Parathyroid adenoma (tissue), 2 donors: ENCODE results near the gene PCDH9.

Experiments used
- H2AFZ ChIP-seq: fragments of 300-600 bp; sonication (generic); one replicate; pipeline ENCODE4 v1.7.0; 2017; ENCODE audit warnings: antibody characterized with exemption, mild to moderate bottlenecking
- H3K27ac ChIP-seq: fragments of 300-600 bp; sonication (generic); one replicate; pipeline ENCODE4 v1.7.0; 2017
- H3K27me3 ChIP-seq: fragments of 300-600 bp; sonication (generic); one replicate; pipeline ENCODE4 v1.7.0; 2017; ENCODE audit warnings: low read length; ENCODE audit not compliant: control insufficient read depth, insufficient read depth
- H3K36me3 ChIP-seq: fragments of 300-600 bp; sonication (generic); one replicate; pipeline ENCODE4 v1.7.0; 2017; ENCODE audit warnings: low read length; ENCODE audit not compliant: control insufficient read depth, insufficient read depth
- H3K4me1 ChIP-seq: fragments of 300-600 bp; sonication (generic); one replicate; pipeline ENCODE4 v1.7.0; 2017; ENCODE audit warnings: control low read depth
- H3K4me2 ChIP-seq: fragments of 300-600 bp; sonication (generic); one replicate; pipeline ENCODE4 v1.7.0; 2017; ENCODE audit warnings: low read length
- H3K4me3 ChIP-seq: fragments of 300-600 bp; sonication (generic); one replicate; pipeline ENCODE4 v1.7.0; 2017; ENCODE audit warnings: low read depth, low read length
- H3K79me2 ChIP-seq: fragments of 300-600 bp; sonication (generic); one replicate; pipeline ENCODE4 v1.7.0; 2017; ENCODE audit warnings: control low read depth
- H3K9ac ChIP-seq: fragments of 300-600 bp; sonication (generic); one replicate; pipeline ENCODE4 v1.7.0; 2017; ENCODE audit warnings: mild to moderate bottlenecking
- H3K9me3 ChIP-seq: fragments of 300-600 bp; sonication (generic); one replicate; pipeline ENCODE4 v1.7.0; 2017; ENCODE audit warnings: low read length; ENCODE audit not compliant: control insufficient read depth
- TF ChIP-seq, protein P1 (sequence below): fragments of 300-600 bp; sonication (generic); IDR thresholded peaks from one replicate; pipeline ENCODE4 v1.7.0; 2017; ENCODE audit warnings: antibody characterized with exemption, mild to moderate bottlenecking
- donor health status: primary hyperparathyroidism.

The PCDH9 gene

DNA sequence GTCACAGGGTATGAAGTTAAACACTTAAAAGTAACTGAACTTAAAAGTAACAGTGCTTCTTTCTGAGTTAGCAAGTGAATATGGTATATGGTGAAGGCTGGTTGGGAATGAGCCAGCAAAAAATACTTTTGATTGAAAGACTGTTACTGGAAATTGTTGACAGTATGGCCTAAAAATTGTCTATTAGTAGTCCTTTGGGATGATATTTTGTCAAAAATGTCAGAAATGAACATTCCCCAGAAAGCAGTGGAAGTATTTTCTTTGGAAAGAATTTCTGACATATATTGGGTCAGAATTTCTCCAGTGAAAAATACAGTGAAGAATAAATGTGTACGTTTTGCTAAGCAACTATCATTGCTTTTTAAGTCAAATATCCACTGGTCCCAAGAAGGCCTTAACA lies 860.5 kb downstream of the PCDH9 start:
- H2AFZ ChIP-seq, result no peak overlapping the region
- no peaks in the 10 kb centered on the region for H3K36me3 ChIP-seq
- no peak overlapping the region for H3K4me2 ChIP-seq
- no peak overlapping the region for H3K4me3 ChIP-seq
- no peak overlapping the region for H3K9ac ChIP-seq
- H3K27me3 ChIP-seq, result no peaks in the 10 kb centered on the region
- no peaks in the 10 kb centered on the region for H3K9me3 ChIP-seq
- no peaks in the 10 kb centered on the region for H3K4me1 ChIP-seq
- H3K27ac ChIP-seq, result no peak overlapping the region
- TF ChIP-seq, protein P1, sequence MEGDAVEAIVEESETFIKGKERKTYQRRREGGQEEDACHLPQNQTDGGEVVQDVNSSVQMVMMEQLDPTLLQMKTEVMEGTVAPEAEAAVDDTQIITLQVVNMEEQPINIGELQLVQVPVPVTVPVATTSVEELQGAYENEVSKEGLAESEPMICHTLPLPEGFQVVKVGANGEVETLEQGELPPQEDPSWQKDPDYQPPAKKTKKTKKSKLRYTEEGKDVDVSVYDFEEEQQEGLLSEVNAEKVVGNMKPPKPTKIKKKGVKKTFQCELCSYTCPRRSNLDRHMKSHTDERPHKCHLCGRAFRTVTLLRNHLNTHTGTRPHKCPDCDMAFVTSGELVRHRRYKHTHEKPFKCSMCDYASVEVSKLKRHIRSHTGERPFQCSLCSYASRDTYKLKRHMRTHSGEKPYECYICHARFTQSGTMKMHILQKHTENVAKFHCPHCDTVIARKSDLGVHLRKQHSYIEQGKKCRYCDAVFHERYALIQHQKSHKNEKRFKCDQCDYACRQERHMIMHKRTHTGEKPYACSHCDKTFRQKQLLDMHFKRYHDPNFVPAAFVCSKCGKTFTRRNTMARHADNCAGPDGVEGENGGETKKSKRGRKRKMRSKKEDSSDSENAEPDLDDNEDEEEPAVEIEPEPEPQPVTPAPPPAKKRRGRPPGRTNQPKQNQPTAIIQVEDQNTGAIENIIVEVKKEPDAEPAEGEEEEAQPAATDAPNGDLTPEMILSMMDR, result no peak
- no peaks in the 10 kb centered on the region for H3K79me2 ChIP-seq

DNA sequence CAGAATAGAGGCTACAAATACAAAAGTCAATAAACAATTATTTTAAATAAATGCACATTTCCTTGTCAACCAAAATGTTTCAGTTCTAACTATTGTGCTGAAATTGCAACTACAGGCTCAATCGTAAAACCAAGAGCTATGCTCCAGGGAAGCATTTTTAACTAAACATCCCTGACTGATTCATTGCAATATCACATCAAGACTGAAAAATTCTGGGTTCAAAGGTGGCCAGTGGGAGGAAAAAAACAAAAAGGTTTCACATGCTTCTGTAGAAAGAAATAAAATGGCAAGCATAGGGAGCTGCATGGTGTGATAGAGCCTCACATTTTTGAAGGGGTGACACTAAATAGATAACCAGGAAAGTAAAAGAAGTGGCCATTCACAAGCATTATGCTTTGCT lies 862.8 kb downstream of the PCDH9 start:
- TF ChIP-seq, protein P1, result no peak
- H3K9me3 ChIP-seq, result no peaks in the 10 kb centered on the region
- H3K4me1 ChIP-seq, result no peaks in the 10 kb centered on the region
- no peak overlapping the region for H2AFZ ChIP-seq
- H3K27ac ChIP-seq, result no peak overlapping the region
- H3K27me3 ChIP-seq, result no peaks in the 10 kb centered on the region
- H3K4me2 ChIP-seq, result no peak overlapping the region
- no peak overlapping the region for H3K9ac ChIP-seq
- no peak overlapping the region for H3K4me3 ChIP-seq
- H3K79me2 ChIP-seq, result no peaks in the 10 kb centered on the region
- H3K36me3 ChIP-seq, result no peaks in the 10 kb centered on the region

- Histone ChIP-seq H3K4me2 (no peak overlapping the region), H2AFZ (no peak overlapping the region), H3K27ac (no peak overlapping the region), H3K9me3 (no peaks in the 10 kb centered on the region), H3K4me3 (no peak overlapping the region), H3K4me1 (no peaks in the 10 kb centered on the region), H3K27me3 (no peaks in the 10 kb centered on the region), H3K36me3 (no peaks in the 10 kb centered on the region), H3K9ac (no peak overlapping the region), H3K79me2 (no peaks in the 10 kb centered on the region)
- TF ChIP-seq, protein P1, result no peak
These were observed 865.0 kb downstream of the PCDH9 start for GRCh38 chr13:66365101-66365500.

DNA sequence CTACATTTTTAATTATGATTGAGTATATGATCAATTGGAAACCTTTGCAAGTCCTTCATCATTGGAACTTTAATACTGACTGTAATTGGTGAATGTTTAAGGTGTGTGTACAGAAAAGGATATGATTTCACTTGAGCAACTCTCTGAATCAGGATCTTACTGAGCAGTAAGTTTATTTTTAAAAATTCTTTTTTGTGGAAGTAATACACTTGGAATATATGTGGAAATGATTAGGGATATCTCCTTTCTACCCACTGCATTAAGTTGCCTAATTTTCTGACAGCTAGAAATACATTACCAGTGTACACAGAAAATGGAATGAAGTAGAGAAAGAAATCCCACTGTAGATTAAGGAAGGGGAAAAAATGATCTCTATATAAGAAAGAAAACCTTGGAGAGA lies 865.8 kb downstream of the PCDH9 start:
- TF ChIP-seq, protein P1, result no peak
- H2AFZ ChIP-seq, result no peak overlapping the region
- H3K4me1 ChIP-seq, result no peaks in the 10 kb centered on the region
- H3K36me3 ChIP-seq, result no peaks in the 10 kb centered on the region
- no peak overlapping the region for H3K4me3 ChIP-seq
- no peaks in the 10 kb centered on the region for H3K9me3 ChIP-seq
- no peaks in the 10 kb centered on the region for H3K79me2 ChIP-seq
- no peak overlapping the region for H3K4me2 ChIP-seq
- no peak overlapping the region for H3K9ac ChIP-seq
- no peaks in the 10 kb centered on the region for H3K27me3 ChIP-seq
- H3K27ac ChIP-seq, result no peak overlapping the region

DNA sequence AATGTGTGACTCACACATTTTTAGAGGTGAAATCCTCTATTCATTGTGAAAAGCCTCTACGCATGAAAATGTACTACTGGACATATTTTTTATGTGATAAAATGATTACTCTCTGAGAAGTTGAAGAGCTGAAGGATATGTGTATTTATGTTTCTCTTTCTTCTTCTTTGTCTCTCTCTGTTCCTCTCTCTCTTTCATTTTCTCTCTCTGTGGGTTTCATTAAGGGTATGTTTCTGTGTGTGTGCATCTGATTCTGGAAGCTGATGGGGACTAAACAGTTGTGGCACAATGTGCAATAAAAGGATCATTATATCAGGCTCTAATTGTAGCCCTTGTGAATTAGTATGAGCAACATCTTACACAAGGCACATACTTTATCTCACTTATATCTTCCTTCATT lies 867.7 kb downstream of the PCDH9 start:
- TF ChIP-seq, protein P1, result no peak
- Histone ChIP-seq H3K4me3 (no peak overlapping the region), H3K27me3 (no peaks in the 10 kb centered on the region), H2AFZ (no peak overlapping the region), H3K9me3 (no peaks in the 10 kb centered on the region), H3K27ac (no peak overlapping the region), H3K9ac (no peak overlapping the region), H3K79me2 (no peaks in the 10 kb centered on the region), H3K36me3 (no peaks in the 10 kb centered on the region), H3K4me1 (no peaks in the 10 kb centered on the region), H3K4me2 (no peak overlapping the region)
